Inflammatory macrophage treated with lipopolysaccharide for 1 hour (primary cell): ENCODE results near the gene CADM1.

Source experiments
- DNase-seq, 2 donors: peaks; one replicate each; pipeline ENCODE4 v3.0.0-alpha.2; 2020 to 2022

Gene CADM1

GRCh38 chr11:115226556-115226955 is 277.7 kb downstream of the CADM1 start:
- DNase-seq = no peak

- no peak for DNase-seq
Observed at GRCh38 chr11:115224551-115224950, 279.7 kb downstream of the CADM1 start.

GRCh38 chr11:115222863-115223530 is 281.2 kb downstream of the CADM1 start:
- DNase-seq = no peak

GRCh38 chr11:115222218-115222862 is 281.9 kb downstream of the CADM1 start:
- DNase-seq = no peak

GRCh38 chr11:115221461-115222069 is 282.6 kb downstream of the CADM1 start:
- no peak for DNase-seq

- no peak for DNase-seq
Observed at GRCh38 chr11:115220911-115221310, 283.3 kb downstream of the CADM1 start.

- no peak for DNase-seq
Observed at GRCh38 chr11:115220423-115220822, 283.8 kb downstream of the CADM1 start.

GRCh38 chr11:115219376-115219775 is 284.8 kb downstream of the CADM1 start:
- no peak for DNase-seq

GRCh38 chr11:115217726-115218311 is 286.4 kb downstream of the CADM1 start:
- no peak for DNase-seq

GRCh38 chr11:115215694-115216617 is 288.3 kb downstream of the CADM1 start:
- DNase-seq = no peak

GRCh38 chr11:115214644-115215234 is 289.5 kb downstream of the CADM1 start:
- DNase-seq = no peak

GRCh38 chr11:115213007-115213406 is 291.2 kb downstream of the CADM1 start:
- DNase-seq = no peak

GRCh38 chr11:115208808-115209259 is 295.4 kb downstream of the CADM1 start:
- DNase-seq = no peak

GRCh38 chr11:115207916-115208315 is 296.3 kb downstream of the CADM1 start:
- DNase-seq = no peak

- no peak for DNase-seq
Observed at GRCh38 chr11:115207166-115207591, 297.0 kb downstream of the CADM1 start.

GRCh38 chr11:115206365-115207022 is 297.7 kb downstream of the CADM1 start:
- DNase-seq = no peak

GRCh38 chr11:115202900-115203552 is 301.2 kb downstream of the CADM1 start:
- no peak for DNase-seq

GRCh38 chr11:115202074-115202473 is 302.1 kb downstream of the CADM1 start:
- no peak for DNase-seq

- no peak for DNase-seq
Observed at GRCh38 chr11:115201111-115201792, 303.0 kb downstream of the CADM1 start.

- no peak for DNase-seq
Observed at GRCh38 chr11:115199481-115200069, 304.6 kb downstream of the CADM1 start.
